Measurements from ENCODE around the gene RPS6KB2.
"Not testable (repeated sequence)": the region's sequence is repeated elsewhere in the genome, so short reads cannot be mapped to it uniquely, and the experiment has no call there.

The RPS6KB2 gene

DNA sequence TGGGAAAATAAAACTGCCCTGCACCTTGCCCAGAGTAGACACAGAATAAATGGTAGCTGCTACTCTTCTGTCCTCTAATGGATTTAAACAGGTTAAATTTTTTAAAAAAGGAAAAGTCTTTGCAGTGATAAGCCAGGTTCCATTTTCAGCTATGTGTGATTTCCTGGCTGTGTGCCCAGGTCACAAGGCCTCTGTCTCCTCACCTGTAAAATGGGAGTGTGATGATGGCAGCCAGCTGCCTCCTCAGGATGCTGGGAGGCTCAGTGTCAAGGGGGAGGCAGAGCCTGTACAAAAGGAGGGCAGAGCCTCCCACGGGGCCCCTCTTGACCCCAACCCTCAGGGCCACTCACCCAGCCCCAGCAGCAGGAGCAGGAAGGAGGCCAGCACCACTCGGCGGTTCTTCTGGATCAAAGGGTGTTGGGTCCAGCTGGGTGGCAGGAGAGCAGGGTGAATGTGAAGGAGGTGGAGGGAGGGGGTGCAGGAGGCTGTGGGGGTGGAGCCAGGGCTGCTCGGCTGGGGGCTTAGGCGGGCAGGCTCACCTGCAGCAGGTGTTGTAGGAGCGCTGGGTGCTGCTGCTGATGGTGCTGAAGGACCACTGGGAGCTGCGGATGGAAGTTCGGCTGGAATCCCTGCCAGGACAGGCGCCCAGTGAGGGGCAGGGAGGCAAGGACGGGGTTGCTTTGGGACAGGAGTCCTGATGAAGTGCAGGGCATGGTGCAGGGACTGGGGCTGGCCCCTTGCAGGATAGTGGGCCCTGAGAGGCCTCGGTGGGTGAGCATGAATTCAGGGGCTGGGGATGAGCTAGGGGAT is 38.9 kb downstream of the RPS6KB2 start:
- DNase-seq (ENCODE audit: low spot score): no peak

DNA sequence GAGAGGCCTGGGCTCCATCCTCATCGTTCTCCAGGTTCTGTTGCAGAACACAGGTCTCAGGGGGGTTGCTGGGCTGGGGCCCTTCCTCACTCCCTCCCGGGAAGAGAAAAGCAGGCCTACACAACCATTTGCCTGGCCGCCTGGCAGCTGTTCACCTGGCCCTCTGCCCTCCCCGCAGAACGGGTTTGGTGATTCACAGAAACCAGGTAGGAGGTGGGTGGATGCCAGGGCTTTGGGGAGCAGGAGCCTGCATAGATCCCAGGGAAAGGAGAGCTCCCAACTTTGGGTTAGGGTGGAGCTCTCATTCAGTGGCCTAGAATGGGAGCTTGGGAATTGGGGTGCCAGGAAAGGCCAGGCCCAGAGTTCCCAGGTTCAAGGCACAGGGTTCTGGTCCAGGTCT is 39.8 kb downstream of the RPS6KB2 start:
- DNase-seq (ENCODE audit: low spot score): no peak

DNA sequence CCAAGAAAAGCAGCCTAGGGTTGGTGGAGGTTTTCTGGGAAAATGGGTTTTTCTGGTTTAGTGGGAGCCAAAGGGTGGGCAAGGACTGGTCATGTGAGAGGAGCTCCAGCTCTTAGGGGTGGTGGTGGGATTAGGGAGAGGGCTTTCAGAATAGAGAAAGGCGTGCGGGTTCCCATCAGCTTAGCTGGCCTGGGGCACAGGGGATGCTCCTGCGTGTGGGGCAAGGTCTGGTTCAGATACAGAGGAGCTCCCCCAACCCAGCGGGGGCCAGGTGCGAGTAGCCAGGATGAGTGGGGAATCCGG is 40.1 kb downstream of the RPS6KB2 start:
- DNase-seq (ENCODE audit: low spot score): no peak

DNA sequence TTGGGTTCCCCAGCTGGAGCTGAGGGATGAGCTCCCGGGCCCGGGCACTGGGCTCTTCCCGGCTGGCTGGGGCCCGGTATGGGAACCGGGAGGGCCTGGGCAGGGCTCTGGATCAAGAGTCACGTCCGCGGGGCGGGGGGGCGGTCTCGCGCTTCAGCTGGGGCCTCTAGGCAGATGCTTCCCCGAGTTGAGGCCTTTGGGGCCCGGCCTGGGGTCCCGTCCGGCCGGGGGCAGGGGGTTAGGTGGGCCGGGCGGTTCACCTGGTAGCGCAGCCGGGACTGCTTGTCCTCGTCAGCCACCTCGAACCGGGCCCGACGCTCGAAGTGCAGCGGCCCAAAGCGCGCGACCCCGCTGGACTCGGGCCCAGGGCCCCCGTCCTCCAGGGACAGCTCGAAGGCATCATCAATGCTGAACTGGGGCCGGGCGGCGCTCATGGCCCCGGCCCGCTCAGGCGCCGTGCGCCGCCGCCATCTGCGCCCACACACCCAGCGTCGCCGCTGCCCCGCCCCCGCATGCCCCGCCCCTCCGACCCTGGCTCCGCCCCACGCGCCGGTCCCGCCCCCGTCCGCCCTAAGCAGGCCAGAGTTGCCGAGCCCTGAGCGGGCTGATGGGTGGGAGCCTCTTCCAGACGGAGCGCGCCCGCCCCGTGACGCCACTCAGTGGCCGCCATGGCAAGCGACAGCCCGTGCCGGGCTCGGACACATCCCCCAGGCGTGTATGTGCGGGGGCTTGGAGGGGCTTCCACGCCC is 40.6 kb downstream of the RPS6KB2 start, which contains the start of gene TMEM134:
TMEM134 (minus strand) TSS at position 493 of the 749 bp plus-strand sequence; CDS start at position 434, 59 bp downstream.
- DNase-seq (ENCODE audit: low spot score): peak; percentile 99

DNA sequence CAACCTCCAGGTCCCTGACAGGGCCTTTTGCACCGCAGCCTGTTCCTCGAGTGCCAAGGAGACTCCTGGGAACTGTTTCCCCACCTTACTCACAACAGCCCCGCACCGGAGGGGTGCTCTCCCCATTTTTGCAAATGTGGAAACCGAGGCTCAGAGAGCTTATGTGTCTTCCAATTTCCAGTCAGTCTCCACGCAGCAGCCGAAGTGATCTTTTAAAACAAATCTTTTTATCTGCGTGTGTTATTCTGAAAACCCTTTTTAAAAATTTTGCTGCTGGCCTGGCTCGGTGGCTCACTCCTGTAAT is 41.2 kb downstream of the RPS6KB2 start:
- no peak for DNase-seq (ENCODE audit: low spot score)

DNA sequence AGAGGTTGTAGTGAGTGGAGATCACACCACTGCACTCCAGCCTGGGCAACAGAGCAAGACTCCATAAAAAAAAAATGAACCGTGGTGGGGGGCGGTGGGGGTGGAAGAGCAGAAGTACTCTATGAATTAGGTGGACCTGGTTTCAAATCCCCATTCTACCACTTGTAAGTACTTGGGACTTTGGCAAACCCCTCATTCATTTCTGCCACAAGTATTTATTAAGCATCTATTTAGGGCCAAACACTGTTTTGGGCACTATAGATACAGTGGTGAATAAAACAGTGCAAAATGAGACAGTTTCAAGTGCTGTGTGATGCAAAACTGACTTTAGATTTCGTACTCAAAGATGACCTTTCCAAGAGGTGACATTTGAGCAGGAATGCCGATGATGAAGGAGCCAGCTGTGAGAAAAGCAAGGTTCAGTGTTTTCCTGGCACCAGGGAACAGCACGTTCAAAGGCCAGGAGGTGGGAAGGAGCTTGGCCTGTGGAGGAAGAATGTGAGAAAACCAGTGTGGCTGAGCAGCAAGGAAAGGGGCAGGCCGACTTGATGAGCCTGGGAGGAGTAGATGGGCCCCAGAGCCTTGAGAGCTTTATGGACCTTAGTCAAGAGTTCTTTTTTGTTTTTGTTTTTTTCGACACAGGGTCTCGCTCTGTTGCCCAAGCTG is 42.2 kb downstream of the RPS6KB2 start:
- no peak for DNase-seq (ENCODE audit: low spot score)

DNA sequence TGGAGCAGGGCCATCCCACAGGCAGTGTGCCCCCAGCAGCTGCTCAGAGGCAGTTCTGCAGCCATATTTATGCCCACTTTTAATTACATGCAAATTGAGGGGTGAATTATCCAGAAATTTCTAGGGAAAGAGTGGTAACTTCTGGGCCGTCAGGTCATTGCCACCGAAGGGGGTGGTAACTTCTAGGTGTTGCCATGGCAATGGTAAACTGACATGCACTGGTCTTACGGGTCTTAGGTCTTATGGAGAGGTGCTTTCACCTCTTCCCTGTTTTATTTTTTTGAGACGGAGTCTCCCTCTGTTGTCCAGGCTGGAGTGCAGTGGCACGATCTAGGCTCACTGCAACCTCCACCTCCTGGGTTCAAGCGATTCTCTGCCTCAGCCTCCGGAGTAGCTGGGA is 44.6 kb downstream of the RPS6KB2 start:
- DNase-seq (ENCODE audit: low spot score): no peak

DNA sequence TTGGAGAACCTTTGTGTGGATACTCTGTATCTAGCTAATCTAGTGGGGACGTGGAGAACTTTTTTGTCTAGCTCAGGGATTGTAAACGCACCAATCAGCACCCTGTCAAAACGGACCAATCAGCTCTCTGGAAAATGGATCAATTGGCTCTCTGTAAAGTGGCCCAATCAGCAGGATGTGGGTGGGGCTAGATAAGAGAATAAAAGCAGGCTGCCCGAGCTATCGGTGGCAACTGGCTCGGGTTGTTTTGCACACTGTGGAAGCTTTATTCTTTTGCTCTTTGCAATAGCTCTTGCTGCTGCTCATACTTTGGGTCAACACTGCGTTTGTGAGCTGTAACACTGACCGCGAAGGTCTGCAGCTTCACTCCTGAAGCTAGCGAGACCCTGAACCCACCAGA is 48.4 kb downstream of the RPS6KB2 start:
- not testable (repeated sequence) for DNase-seq (ENCODE audit: low spot score)

DNA sequence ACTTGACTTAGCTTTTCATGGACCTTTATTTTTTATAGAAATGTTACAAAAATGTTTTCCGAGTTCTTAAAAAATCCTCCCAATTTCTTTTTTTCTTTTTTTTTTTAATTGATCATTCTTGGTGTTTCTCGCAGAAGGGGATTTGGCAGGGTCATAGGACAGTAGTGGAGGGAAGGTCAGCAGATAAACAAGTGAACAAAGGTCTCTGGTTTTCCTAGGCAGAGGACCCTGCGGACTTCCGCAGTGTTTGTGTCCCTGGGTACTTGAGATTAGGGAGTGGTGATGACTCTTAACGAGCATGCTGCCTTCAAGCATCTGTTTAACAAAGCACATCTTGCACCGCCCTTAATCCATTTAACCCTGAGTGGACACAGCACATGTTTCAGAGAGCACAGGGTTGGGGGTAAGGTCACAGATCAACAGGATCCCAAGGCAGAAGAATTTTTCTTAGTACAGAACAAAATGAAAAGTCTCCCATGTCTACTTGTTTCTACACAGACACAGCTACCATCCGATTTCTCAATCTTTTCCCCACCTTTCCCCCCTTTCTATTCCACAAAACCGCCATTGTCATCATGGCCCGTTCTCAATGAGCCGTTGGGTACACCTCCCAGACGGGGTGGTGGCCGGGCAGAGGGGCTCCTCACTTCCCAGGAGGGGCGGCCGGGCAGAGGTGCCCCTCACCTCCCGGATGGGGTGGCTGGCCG is 49.2 kb downstream of the RPS6KB2 start:
- not testable (repeated sequence) for DNase-seq (ENCODE audit: low spot score)

DNA sequence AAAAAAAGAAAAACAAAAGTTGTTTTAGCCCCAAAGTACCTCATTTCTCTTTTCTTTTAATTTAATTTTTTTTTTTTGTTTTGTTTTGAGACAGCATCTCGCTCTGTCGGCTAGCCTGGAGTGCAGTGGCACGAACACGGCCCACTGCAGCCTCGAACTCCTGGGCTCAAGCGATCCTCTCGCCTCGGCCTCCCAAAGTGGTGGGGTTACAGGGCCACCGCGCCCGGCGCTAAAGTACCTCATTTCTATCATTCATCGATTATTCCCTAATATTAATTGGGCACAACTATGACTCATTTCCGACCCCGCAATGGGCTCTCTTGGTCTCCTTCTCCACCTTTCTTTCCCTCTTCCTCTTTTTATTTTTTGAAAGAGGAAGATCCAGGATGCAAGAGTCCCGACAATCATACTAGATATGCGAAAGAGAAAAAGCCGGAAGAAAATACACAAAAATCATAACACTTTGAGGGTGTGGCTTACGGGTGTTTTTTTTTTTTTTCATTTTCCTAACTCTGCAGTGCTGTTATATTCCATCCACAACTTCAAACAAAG is 54.1 kb downstream of the RPS6KB2 start:
- DNase-seq (ENCODE audit: low spot score): peak; percentile 51

DNA sequence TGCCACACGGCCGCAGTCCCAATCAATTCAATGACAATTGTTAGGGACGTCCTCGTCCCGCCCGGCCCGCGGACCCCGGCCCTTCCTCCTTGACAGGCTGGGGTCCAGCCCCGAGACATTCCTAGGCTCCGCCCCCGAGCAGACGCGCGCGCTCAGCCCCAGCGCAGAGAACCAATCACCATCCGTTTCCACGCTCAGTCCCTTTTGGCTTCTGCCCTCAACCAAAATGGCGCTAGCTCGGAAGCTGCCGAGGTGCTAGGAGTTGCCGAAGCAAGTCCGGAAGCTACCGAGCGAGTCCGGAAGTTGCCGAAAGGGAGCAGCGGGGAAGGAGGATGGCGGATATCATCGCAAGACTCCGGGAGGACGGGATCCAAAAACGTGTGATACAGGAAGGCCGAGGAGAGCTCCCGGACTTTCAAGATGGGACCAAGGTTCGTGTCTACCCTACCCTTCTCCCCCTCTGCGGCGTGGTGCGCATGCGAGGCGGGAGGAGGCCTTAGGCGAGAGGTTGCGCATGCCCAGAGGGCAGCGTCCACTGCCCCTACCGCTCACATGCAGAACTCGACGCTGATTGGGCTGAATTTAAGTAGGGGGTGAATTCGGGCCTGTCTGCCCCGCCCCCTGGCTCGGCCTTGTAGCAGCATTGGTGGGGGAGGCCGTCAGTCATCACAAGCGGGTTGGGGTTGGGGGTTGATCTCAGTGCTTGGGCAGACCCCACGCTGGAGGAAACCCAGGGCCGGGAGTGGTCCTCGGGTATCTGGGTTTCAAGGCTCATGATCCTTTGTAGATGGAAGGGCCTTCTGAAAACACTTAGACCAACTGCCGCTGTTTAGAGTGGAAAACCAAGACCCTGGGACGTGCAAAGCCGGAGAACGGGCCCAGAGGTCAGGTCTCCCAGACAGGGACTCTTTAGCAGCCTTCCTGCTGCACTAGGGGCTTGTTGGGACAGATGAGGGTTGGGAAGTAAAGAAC is 54.8 kb downstream of the RPS6KB2 start, which contains the start of gene AIP:
AIP (plus strand) TSS at position 200 of the 972 bp plus-strand sequence; CDS start at position 333, 133 bp downstream.
- peak; percentile 99 for DNase-seq (ENCODE audit: low spot score)

DNA sequence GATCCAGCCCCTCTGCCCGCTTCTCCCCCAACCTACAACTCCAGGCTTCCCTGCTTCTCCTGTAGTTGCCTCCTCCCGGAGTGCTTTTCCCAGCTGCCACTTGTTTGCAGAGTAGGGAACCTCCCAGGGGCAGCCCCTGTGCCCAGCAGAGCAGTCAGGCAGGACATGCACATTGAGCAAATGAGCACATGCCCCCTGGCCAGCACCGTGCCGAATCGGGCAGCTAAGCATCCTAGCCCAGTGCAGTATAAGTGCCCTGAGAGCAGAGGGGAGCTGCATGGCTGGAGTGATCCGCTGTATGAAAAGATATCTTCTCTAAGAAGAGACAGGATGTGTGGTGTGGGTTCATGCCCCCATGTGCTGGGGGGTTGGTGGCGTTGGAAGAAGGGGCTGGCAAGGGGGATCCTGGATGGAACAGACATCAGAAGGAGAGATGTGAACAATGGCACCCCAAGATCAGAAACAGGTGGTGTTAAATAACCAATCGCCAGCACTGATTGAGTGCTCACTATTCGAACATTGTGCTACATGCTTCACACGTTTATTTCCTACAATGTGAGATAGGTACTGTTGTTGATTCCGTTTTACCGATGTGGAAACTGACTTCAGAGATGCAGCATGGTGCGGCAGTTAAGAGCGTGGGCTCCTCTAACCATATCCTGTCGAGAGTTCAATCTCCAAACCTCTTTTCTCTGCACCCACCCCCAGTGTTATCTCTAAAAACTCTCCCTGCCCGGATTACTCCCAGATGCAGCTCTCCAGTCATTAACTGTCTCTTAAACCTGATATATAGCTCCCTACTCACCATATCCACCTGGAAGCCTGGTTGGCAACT is 55.8 kb downstream of the RPS6KB2 start:
- no peak for DNase-seq (ENCODE audit: low spot score)

DNA sequence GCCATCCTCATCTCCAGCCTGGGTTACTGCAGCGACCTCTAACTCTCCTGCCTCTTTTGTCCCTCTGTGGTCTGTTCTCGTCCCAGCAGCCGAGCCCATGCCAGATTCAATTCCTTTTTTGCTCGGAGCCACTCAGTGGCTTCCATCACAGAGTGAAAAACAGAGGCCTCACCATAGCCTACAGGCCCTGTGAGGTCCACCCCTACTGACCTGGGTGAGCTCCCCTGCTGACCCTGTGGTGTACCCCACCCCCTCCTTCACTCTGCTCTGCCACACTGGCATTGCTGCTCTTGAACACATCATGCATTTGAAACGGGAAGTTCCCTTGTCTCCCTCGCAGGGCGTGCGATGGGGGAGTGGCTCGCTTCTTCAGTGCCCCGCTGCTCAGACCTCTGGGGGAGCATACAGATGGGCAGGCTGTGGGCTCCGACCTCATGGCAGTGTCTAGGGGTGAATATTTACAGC is 56.6 kb downstream of the RPS6KB2 start:
- no peak for DNase-seq (ENCODE audit: low spot score)

All from AG08396 (cell line).